Measurements from ENCODE around the gene TYROBP. TPM values are rescaled to one million over a fixed set of nuclear protein-coding genes. Genes with fewer than 3 reads are reported as not detected.

Gene TYROBP
- total RNA-seq, 4 donors from 2014 or later = 3.0 to 116 (median 45.3) TPM

DNA sequence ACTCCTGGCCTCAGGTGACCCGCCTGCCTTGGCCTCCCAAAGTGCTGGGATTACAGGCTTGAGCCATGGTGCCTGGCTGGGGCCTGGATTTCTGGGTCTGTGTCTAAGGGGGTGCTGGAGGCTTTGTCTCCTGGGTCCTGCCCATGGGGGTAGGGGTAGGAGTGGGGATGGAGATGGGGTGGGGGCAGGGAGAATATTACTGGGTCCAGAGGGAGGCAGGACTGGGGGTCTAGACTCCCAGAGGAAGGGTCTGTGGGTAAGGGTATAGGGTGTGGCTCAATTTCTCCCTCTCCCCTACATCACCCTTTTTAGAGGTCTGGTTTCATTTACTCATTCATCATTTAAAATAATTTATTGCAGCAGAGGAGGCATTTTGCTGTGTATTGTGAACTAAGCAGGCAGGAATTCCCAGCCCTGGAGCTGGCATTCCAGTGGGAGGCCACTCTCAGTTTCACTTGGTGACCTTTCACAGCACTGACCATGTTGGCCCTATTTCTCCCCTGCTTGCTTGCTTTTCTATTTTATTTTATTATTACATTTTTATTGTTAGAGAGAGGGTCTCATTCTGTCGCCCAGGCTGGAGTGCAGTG is 6.9 kb downstream of the TYROBP start:
- H3K9me3 ChIP-seq = no peaks in the 10 kb centered on the region
- no peak for ATAC-seq
- H3K4me3 ChIP-seq = peak overlapping the region in 1 of 2 donors; percentile 76
- peaks cover 0 to 55% (median 20%) of the 10 kb centered on the region in 3 donors for H3K4me1 ChIP-seq
- peak overlapping the region; percentile 75 to 97 (median 92) for H3K27ac ChIP-seq
- TF ChIP-seq POLR2AphosphoS5 (IDR thresholded peaks at IDR 0.05) = no peak
- TF ChIP-seq EP300 (IDR thresholded peaks at IDR 0.05) = no peak
- TF ChIP-seq, protein P1, sequence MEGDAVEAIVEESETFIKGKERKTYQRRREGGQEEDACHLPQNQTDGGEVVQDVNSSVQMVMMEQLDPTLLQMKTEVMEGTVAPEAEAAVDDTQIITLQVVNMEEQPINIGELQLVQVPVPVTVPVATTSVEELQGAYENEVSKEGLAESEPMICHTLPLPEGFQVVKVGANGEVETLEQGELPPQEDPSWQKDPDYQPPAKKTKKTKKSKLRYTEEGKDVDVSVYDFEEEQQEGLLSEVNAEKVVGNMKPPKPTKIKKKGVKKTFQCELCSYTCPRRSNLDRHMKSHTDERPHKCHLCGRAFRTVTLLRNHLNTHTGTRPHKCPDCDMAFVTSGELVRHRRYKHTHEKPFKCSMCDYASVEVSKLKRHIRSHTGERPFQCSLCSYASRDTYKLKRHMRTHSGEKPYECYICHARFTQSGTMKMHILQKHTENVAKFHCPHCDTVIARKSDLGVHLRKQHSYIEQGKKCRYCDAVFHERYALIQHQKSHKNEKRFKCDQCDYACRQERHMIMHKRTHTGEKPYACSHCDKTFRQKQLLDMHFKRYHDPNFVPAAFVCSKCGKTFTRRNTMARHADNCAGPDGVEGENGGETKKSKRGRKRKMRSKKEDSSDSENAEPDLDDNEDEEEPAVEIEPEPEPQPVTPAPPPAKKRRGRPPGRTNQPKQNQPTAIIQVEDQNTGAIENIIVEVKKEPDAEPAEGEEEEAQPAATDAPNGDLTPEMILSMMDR (IDR thresholded peaks at IDR 0.05) = no peak
- TF ChIP-seq POLR2A (IDR thresholded peaks at IDR 0.05) = no peak
- peaks cover 0 to 16% of the 10 kb centered on the region in 2 donors for H3K36me3 ChIP-seq
- 60 to 81% methylated on average over 1 to 2 of the region's 2 CpGs for WGBS, 2 donors (ENCODE audit: low coverage in 1 of 2)
- no peaks in the 10 kb centered on the region for H3K27me3 ChIP-seq

DNA sequence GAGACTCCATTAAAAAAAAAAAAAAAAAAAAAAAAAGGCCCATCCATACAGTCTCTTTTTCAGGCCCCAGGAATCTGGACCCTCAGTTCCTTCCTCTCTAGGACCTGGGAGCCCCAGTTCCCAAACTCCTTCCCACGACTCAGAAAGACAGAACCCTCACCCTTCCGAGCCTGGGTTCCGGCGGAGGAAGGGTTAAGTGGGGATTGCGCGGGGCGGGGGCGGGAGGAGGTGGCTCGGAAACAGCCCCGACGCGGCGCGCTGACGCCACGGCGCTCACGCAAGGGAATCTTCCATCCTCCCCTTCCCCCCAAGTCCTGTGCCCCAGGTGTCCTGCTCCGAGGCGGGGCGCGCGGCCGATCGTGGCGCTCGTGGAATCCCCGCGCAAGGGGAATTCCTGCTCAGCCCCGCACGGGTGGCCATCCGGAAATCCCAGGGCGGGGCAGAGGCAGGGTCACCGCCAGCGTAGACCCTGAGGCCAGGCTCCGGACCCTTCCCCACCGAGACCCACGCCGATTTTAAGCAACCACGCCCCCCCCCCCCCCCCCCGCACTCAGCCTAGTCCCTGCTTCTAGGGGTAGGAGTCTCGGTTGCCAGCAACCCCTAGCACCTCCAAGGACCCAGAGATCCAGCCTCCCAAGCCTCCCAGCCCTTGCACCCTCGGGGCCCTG is 8.4 kb downstream of the TYROBP start:
- Histone ChIP-seq H3K4me1 (peaks cover 0 to 48% (median 20%) of the 10 kb centered on the region in 3 donors), H3K27ac (peak overlapping the region; percentile 75 to 97 (median 92))
- WGBS, 2 donors (ENCODE audit: low coverage in 1 of 2) = 0% methylated on average over 1 of the region's 43 CpGs; no CpG with 5 or more reads in 1 of the 2 donors

DNA sequence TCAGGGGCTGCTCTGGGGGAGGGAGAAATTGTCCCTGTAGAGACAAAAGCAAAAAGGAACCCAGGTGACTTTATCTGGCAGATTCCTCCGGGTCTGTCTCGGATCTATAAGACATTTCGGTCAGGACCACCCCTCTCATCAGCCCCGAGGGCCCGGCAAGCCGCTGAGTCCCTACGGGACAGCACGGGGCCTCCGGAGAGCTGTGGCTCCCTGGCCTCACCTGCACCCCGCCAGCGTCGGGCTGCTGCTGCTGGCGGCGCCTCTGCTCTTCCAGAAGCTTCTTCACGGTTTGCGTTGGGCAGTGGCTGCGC is 9.6 kb downstream of the TYROBP start:
- H3K27ac ChIP-seq = peak overlapping the region; percentile 75 to 97 (median 92)
- no peaks in the 10 kb centered on the region for H3K27me3 ChIP-seq
- peaks cover 0 to 43% (median 20%) of the 10 kb centered on the region in 3 donors for H3K4me1 ChIP-seq
- peaks cover 0 to 43% of the 10 kb centered on the region in 2 donors for H3K36me3 ChIP-seq
- peak overlapping the region; percentile 66 to 76 for H3K4me3 ChIP-seq
- WGBS, 2 donors (ENCODE audit: low coverage in 1 of 2) = 0% methylated on average over 1 of the region's 17 CpGs; no CpG with 5 or more reads in 1 of the 2 donors
- TF ChIP-seq EP300 (IDR thresholded peaks at IDR 0.05) = no peak
- TF ChIP-seq, protein P1 (IDR thresholded peaks at IDR 0.05) = no peak
- ATAC-seq = no peak
- H3K9me3 ChIP-seq = no peaks in the 10 kb centered on the region

More for the DNA sequence above, 8.4 kb downstream of the TYROBP start:
- ATAC-seq = peak; percentile 84
- H3K27me3 ChIP-seq = no peaks in the 10 kb centered on the region
- peaks cover 0 to 30% of the 10 kb centered on the region in 2 donors for H3K36me3 ChIP-seq
- TF ChIP-seq, protein P1 (IDR thresholded peaks at IDR 0.05) = no peak
- peak; percentile 16 to 33 for TF ChIP-seq POLR2A (IDR thresholded peaks at IDR 0.05)
- peak; percentile 52 for TF ChIP-seq POLR2AphosphoS5 (IDR thresholded peaks at IDR 0.05)
- no peak for TF ChIP-seq EP300 (IDR thresholded peaks at IDR 0.05)
- H3K9me3 ChIP-seq = no peaks in the 10 kb centered on the region
- peak overlapping the region; percentile 66 to 76 for H3K4me3 ChIP-seq

GRCh38 chr19:35897706-35898451 is 10.2 kb downstream of the TYROBP start:
- peak overlapping the region; percentile 75 to 97 (median 92) for H3K27ac ChIP-seq
- H3K27me3 ChIP-seq = no peaks in the 10 kb centered on the region
- TF ChIP-seq POLR2AphosphoS5 (IDR thresholded peaks at IDR 0.05) = no peak
- TF ChIP-seq EP300 (IDR thresholded peaks at IDR 0.05) = no peak
- TF ChIP-seq POLR2A (IDR thresholded peaks at IDR 0.05) = no peak
- TF ChIP-seq, protein P1 (IDR thresholded peaks at IDR 0.05) = no peak
- ATAC-seq = no peak
- H3K36me3 ChIP-seq = peaks cover 0 to 48% of the 10 kb centered on the region in 2 donors
- H3K4me1 ChIP-seq = peaks cover 0 to 38% (median 20%) of the 10 kb centered on the region in 3 donors
- H3K4me3 ChIP-seq = peak overlapping the region; percentile 66 to 76
- H3K9me3 ChIP-seq = no peaks in the 10 kb centered on the region
- 60 to 69% methylated on average over 1 to 2 of the region's 13 CpGs for WGBS, 2 donors (ENCODE audit: low coverage in 1 of 2)
